Stimulated activated CD8-positive, alpha-beta memory T cell treated with anti-CD3 and anti-CD28 coated beads, Interleukin-12 subunit alpha, Interleukin-12 subunit beta, amount 100 ng/mL, for 24 hours (primary cell): ENCODE measurements around the gene PNMA6F.
"Not testable (repeated sequence)": the region's sequence is repeated elsewhere in the genome, so short reads cannot be mapped to it uniquely, and the experiment has no call there.

Source experiments
- DNase-seq: peaks from one replicate; pipeline ENCODE4 v3.0.0-alpha.2; 2020; ENCODE audit errors: extremely low read depth

PNMA6F gene

DNA sequence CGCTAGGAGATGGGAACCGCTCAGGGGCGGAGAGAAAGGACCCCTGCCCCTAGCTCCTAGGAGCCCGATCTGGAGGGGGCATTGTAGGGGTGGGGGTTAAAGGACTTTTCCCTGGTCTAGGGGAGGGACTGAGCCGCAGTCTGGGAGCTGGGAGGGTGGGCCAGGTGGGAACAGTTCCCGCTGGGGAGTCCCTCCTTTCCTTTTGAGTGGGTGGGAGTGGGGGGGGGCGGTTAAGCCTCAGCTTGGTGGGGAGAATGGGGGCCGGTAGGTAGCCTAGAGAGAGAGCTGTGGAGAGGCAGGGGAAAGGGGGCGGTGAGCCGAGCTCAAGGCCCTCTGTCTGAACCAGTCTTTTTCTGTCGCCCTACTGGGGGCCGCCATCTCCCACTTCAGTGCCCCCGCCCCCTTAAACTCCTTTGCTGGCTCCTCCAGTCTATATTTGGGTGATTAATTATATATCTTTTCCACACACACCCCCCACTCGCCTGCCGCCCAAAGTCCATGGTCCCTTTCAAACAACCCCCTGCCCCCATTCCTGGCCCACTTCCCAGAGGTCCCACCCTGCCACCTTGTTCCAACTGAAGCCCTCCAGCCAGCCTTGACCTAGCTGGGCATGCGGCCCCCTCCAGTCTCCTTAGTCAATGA lies 13.2 kb upstream of the PNMA6F start:
- DNase-seq: no peak

DNA sequence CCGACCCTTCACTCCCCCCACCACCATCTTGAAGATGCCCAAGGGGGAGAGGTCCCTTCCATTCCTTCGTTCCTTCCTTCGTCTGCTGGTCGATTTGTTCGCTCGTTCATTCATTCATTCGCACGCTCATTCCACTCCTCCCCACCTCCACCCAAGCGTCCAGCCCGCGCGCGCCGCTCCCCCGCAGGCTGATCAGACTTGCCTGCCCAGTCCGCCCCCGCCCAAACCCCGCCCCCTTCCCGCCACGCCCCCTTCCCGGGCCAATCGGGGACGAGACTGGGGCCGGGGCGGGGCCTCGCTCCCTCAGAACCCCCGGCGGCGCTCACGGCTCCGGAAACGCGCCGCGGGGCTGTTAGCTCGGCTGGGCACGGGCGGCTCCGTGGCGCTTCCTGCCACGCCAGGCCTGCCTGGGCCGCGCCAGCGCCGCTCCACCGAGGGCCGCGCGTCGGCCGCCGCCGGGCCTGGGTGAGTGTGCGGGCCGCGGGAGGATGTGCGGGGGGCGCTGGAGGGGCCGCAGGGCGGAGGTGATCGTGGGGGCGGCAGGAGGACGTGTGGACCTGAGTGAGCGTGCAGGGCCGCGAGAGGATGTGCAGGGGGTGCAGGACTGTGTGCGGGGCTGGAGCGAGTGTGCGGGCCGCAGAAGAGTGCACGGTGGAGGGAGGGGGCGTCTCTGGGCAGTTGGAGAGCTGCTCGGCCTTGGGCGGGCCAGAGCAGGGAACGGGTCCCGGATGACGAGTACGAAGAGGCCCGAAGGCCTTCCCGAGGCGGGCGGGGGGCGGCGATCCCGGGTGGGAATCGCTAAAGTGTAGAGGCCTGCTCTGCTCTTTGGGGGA lies 12.5 kb upstream of the PNMA6F start, which contains the start of gene ZNF275:
ZNF275 (plus strand) TSS at position 333 of the 833 bp plus-strand sequence. CDS start 2,527 bp downstream, outside the sequence.
- DNase-seq: peak; percentile 44

DNA sequence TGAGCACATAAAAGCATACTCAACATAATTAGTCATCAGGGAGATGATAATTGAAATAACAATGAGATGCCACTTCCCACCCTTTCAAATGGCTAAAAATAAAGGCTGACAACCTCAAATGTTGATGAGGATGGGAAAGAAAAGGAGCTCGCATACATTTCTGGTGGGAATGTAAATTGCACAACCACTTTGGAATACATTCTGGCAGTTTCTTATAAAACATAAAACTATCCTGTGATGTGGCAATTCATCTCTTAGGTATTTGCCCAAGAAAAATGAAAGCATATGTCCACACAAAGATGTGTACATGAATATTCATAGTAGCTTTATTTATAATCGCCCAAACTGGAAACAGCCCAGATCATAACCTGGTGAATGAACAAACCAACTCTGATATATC lies 11.7 kb upstream of the PNMA6F start:
- DNase-seq: no peak

DNA sequence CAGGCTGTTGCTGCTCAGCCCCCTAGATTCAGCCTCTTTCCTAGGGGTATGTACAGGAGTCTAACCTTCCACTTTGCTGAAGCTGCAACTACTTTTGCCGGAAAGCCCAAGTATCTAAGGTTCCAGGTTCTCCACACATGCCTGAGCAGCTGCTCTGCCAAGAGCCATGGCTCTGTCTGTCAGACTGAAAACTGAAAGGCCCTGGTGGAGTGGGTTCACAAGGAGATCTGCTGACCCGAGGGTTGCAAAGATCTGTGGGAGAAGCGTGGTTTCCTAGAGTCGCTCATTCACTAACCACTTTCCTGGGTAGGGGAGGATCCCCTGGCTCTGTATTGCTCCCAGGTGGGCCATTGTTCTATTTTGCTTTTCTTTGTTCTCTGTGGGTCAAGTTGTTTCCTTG lies 6.0 kb upstream of the PNMA6F start:
- DNase-seq: no peak

DNA sequence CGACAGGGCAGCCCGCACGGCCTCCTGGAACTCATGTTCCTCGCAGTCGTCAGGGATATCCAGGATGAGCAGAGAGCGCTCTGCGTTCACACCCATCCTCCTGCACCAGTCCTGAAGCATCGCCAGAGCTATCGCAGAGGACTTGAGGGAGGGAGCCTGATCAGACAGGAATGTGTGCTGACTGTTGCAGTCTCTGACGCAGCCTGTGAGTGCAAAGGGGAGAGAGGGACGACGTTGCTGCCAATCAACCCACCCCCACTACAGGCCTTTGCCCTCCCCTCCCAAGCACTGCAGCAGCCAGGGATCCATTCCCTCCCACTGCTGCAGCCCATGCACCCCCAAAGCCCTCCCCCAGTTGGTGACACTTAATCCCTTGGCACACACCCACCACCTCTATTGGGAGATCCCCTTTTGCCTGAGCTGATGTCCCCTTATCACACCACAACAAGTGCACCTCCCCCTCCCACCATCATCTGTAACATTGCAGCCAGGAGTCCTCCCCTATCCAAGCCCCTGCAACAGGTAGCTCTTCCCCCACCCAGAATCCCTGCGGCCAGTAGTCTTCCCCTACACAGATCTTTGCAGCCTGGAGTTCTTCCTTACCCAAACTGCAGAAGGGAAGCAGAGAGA lies 897 bp downstream of the PNMA6F start:
- DNase-seq: no peak

DNA sequence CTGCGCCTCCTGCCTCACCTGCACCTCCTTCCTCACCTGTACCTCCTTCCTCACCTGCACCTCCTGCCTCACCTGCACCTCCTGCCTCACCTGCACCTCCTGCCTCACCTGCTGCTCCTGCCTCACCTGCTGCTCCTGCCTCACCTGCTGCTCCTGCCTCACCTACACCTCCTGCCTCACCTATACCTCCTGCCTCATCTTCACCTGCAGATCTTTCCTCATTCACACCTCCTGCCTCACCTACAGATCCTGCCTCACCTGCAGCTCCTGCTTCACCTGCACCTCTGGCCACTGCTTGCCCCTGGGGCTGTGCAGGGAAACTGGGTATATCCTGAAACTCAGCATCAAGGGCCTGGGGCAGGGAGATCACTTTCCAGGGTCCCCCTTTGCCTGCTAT lies 1.5 kb downstream of the PNMA6F start:
- not testable (repeated sequence) for DNase-seq

DNA sequence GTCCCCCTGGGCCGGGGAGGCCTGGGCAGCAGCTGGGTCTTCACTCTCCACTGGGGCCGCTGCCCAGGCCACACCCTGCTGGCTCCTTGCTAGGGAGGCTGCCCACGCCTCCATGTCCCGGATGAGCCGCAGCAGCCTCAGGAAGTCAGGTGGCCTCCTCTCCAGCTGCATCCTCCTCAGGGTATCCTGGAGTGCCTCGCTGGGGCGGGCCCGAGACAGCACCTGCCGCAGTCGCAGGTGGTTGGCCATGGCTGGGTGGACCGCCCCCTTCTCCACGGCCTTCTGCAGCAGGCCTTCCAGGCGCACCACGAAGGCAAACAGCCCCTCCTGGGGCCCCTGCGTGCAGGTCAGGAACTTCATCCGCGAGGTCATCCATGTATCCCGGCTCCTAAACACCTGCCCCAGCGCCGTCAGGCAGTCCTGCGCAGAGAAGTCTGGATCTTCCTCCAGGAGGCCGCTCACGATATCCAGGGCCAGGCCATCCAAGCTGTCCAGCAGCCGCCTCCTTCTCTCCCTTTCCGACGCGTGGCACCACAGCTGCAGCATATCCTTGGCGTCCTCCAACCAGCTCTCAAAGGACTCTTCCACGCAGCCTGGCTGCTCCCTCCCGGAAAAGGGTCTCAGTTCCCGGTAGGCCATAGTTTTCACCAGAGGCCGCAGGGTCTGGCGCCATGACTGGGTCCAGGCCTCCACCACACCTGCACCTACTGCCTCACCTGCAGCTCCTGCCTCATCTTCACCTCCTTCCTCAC lies 2.1 kb downstream of the PNMA6F start:
- DNase-seq: no peak

DNA sequence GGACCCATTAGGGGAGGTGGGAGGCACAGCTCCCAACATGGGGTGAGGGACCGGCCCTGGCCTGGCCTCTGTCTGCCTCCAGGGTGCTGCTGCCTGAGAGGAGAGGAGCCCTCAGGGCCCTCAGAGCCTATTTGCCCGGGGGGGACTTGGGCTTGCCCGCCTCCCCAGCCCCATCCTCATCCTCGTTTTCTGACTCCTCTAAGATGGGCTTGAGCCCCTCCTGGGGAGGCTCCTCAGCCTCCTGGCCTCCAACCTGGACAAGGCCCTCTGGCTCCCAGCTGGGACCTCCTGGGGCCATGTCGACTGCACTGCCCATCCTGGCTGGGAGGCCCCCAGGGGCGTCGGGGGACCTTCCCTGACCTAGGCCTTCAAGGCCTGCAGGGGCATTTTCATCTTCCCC lies 2.8 kb downstream of the PNMA6F start:
- no peak for DNase-seq

DNA sequence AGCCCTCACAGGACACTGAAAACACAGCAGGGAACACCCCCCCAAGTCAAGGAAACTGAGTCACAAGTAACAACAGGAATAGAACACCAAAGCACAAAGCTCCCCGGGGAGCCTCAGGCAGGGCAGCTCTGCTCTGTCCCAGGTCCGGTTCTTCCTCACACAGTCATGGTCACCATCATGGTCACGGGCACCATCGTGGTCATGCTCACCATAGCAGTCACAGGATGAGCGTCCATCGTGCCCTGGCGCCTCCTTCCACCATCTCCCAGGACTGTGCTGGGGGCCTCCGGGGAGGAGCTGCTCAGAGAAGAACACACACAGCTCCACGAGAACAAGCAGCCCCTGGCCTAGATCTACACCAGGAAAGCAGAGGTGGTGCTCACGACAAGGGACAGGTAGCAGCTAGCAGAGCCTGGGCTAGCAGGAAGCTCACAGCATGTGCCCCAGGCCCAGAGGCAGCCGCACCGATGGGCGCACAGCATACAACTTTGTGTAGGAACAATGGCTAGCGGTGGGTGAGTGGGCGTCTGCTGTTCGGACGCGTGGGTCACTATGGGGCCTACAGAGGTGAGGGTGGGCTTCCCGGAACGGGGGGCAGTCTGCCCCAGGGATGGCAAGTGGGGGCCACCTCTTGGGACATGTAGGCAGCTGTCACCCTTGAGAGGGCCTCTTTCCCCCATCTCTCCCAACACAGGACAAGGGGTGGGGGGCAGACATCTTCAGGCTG lies 3.4 kb downstream of the PNMA6F start:
- DNase-seq: no peak

DNA sequence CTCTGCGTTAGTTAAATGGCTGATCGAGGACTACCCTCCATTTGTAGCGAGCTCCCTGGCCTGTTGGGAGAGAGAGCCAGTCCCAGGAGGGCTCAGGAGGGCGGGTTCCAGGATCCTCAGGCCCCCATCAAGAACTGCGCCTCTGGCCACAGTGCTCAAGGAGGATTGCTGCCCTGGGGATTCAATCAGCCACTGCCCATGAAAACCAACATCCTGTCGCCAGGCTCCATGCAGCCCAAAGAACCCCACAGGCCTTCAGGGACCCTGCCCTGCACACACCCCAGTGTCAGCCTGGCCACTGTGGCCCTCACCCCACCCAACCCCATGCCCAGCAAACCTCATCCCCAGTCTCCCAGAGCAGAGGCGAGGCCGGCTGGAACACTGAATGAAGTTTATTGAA lies 4.3 kb downstream of the PNMA6F start:
- DNase-seq: no peak

DNA sequence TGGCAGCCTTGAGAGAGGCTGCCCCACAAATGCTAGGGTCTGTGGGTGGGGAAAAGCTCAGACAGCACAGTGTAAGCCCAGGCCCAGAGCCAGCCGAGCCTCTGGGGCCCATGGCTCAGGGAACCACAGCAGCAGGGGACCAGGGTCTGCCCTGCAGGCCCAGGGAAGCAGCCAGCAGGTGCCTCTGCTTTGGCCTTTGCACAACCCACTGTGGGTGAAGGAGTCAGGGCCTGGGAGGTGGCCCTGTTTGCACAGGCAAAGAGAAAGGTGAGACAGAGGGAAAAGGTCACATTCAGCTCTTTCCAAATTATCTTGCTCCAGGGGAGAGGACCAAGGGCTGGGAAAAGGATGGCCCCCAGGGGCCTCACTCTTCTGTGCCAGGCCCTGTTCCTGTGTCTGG lies 8.7 kb downstream of the PNMA6F start:
- DNase-seq: no peak

DNA sequence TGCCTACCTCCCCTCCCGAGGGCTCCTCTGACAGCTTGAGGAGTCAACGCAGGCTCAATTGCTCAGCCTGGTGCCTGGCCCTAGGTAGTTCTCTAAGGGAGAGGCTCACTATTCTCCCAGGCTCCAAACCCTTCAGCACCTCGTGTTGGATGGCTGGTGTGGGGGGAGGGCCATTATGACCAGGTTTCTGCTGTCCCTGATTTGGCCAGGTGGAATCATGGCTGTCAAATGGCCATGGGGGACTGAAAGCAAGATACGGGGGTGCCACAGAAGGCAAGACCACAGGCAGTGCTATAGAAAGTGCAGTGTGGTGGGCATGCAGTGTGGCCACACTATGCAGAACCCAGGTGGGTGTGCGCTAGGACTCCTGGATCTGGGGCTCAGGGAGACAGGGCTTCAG lies 9.5 kb downstream of the PNMA6F start:
- no peak for DNase-seq

DNA sequence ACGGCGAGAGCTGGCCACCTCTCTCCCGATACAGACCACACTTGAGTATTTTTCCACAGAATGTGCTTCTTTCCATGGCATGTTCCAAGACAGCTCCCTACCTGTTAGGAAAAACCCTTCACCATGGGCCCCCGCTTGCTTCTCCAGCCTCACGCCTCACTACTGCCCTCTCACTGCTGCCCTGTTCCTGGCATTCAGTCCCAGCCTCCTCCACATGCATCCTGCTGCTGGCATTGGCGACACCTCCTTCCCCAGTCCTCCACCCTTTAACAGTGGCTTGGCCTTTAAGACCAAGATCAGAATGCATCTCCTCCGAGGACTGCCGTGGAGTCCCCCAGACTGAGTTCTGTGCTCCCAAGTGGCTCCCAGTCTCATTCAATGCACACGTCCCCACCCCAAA lies 10.7 kb downstream of the PNMA6F start:
- DNase-seq: no peak

DNA sequence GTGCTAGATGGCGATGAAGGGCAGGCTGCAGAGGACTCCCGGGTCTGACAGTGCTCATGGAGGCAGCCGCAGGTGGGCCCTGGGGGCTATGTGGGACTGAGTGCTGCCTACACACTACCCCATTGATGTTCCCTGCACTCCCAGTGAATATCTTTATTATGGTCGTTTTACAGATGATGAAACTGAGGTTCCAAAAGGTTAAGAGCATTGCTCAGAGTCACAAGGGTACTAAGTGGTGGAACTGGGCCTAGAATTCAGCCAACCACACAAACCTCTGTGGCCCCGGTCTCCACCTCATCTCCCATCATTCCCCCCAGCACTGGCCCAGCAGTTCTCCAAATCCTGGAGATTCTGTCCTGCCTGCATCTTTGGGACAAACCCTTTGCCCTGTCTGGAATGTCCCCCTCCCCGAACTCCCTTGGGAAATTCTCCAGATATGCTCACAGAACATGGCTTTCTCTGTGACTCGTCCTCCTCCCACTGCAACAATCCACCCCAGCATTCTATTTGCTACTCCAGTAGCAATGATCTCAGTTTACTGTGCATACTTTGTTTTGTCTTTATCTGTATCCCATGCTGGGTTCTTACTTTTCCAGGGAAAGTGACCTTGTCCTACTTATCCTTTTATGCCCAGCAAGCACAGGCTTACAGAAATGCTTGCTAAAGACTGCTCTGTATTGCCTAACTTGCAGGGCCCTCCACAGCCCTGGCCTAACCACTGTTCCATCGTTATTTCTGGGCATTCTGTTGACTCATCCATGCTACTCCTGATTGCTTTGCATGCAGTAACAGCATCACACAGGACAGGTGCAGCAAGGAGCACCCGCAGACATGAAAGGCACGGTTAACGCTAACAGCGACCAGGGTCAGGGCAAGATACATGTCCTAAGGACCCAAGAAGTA lies 14.0 kb downstream of the PNMA6F start:
- no peak for DNase-seq

DNA sequence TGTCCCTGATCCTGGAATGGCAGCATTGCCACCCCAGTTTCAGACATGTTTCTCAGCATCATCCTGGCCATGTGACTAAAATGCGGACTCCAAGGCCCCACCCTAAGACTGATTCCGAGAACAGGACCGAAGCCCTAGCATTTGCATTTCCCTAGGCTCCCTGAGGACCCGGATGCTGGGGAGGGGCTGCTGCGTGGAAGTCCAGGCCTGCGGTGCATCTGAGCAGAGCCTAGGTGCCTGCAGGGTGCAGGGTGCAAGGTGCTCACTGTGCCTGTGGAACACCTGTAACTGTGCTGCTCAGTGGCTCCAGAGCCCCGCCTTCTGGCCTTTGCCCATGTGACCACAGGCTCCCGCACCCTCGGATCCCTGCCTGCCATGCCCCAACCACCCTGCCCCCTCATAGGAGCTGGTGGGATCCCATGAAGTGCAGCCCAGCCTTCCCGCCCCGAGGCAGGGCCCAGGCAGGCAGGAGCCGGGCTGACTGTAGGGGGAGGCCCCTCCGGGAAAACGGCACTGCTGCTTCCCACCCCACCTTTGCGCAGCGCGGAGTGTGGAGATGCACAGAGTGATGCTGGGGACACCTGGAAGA lies 14.9 kb downstream of the PNMA6F start:
- DNase-seq: no peak

DNA sequence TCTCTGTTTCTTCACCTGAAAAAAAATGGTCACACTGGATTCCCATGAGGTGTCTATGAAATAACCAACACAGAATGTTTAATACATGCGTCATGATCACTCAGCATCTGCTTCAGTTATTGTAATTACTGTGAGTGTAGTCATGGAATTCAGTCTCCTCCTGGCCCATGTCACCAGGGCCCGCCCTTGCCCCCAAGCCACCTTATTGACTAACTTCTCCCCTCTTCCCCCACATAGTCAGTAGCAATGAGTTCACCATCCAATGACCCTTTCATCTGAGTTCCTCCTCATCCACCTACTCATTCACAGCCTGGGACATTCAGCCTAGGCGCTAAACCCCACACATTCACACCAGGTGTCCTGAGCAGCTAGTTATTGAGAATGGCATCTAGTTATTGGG lies 15.6 kb downstream of the PNMA6F start:
- DNase-seq: no peak

DNA sequence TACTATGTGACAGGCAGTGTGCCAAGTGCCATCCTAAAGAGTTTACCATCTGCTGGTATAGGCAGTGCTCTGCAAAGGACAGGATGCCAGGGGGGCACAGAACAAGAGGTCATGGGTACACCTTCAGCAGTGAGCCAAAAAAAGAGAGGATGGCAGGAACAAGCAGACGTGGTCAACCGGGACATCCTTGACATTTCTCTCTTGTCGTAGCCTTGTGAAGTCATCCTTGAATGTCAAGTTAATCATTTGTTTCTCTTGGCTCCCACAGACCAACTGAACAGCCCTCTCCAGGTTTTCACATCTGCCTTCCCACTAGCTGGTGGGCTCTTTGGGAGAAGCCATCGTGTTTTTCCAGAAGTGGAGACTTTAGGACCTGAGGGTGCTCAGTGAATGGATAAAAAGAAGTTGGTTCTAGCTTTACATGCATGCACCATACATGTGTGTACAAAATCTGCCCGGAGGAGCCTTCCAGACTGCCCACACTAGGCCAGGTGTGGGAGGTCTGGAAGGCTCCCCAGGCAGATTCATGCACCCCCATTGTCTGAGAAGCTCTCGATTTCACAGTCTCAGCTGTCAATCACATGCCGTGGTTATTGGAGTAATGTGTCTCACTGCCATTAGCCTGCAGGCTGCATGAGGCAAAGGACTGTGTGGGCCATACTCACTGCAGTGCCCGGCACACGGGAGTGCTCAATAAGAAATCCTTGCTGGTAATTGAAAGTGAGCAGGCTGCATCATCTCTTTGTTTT lies 16.4 kb downstream of the PNMA6F start:
- DNase-seq: no peak

DNA sequence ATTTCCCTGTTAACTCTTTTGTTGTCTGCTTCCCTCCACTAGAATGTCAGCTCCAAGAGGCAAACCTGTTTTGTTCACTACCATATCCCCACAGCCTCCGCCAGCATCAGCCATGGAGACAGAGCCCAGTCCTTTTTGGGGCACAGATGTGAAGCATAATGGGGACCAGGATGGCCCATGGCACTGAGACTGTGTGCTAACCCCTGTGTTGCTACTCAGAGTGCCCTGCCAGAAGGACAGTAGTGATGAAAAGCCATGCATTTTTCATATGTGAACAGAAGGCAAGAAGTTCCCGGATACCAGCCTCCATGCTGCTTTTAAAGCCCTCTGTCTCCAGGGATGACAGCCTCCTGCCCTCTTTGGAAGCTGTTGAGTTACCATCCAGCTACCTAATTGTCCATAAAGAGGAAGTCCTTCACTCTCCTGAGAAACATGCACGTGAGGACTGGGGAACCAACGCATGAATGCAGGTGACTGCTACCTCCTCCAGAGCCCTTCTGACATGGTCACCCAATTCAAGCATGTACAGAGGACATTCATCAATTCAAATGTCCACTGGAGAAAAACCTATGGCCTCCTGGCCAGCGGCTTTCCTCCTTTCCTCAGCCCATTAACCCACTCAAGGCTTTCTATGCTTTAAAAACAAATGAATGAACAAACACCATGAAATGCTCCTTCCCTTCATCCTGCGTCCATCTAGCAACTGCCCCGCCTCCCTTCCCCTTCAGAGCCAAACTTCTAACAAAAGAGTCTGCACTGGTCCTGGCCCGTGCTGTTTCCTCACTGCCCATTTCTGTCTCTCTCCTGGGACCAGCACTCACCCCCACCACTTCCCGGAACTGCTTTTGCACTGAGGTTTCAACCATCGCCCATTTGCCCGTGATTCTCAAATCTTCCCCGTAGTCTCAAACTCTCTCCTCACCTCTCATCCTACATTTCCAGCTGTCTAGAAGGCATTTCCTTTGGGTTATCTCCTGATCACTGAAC lies 18.0 kb downstream of the PNMA6F start:
- no peak for DNase-seq
